Measurements from ENCODE around the gene SCMH1.

The SCMH1 gene

DNA sequence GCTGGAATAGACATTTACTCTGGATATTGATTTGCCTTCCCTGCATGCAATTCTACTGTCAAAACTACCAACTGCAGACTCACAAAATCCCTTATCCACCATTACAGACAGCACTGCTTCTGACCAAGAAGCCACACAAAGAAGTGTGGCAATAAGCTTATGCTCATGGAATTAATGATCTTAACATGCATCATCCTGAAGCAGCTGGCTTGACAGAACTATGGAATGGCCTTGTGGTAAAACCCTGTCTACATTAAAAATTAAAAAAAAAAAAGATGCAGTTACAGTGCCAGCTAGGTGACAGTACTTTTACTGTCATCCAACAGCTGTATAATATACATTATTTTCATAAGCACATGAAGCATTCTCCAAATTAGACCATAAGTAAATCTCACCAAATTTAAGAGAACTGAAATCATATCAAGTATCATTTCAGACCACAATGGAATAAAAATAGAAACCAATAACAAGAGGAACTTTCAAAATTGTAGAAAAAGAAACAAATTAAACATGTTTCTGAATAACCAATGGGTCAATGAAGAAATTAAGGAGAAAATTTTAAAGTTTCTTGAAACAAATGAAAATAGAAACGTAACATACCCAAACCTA lies 70.7 kb downstream of the SCMH1 start:
- Histone ChIP-seq H3K36me3 (ENCODE audit: insufficient read depth, low read length) (peaks cover 5% of the 10 kb centered on the region; the same call in 1 of the 2 replicates), H3K27me3 (ENCODE audit: insufficient read depth, low read length) (no peaks in the 10 kb centered on the region), H3K79me2 (ENCODE audit: insufficient read depth, low read length) (no peaks in the 10 kb centered on the region), H3K9me3 (ENCODE audit: low read length) (peaks cover 12% of the 10 kb centered on the region; the same call in 1 of the 2 replicates), H3K9ac (ENCODE audit: low read length) (no peak overlapping the region), H2AFZ (ENCODE audit: low read length) (no peak overlapping the region), H3K9me2 (ENCODE audit: low read depth, low read length) (no peaks in the 10 kb centered on the region), H4K20me1 (ENCODE audit: insufficient read depth, low read length) (no peaks in the 10 kb centered on the region), H3K27ac (ENCODE audit: low read depth, low read length, poor library complexity, severe bottlenecking) (no peak overlapping the region), H3K4me1 (ENCODE audit: insufficient read depth, low read length, severe bottlenecking) (no peaks in the 10 kb centered on the region), H3K4me2 (ENCODE audit: low read length) (no peak overlapping the region), H3F3A (ENCODE audit: insufficient read depth, low read length) (no peaks in the 10 kb centered on the region), H3K4me3 (ENCODE audit: low read depth, low read length, poor library complexity, severe bottlenecking) (no peak overlapping the region)
- no peak for TF ChIP-seq EZH2 (IDR thresholded peaks at IDR 0.05; ENCODE audit: borderline replicate concordance, low read length)
- TF ChIP-seq, protein P1, sequence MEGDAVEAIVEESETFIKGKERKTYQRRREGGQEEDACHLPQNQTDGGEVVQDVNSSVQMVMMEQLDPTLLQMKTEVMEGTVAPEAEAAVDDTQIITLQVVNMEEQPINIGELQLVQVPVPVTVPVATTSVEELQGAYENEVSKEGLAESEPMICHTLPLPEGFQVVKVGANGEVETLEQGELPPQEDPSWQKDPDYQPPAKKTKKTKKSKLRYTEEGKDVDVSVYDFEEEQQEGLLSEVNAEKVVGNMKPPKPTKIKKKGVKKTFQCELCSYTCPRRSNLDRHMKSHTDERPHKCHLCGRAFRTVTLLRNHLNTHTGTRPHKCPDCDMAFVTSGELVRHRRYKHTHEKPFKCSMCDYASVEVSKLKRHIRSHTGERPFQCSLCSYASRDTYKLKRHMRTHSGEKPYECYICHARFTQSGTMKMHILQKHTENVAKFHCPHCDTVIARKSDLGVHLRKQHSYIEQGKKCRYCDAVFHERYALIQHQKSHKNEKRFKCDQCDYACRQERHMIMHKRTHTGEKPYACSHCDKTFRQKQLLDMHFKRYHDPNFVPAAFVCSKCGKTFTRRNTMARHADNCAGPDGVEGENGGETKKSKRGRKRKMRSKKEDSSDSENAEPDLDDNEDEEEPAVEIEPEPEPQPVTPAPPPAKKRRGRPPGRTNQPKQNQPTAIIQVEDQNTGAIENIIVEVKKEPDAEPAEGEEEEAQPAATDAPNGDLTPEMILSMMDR (IDR thresholded peaks at IDR 0.05; ENCODE audit: low read length): no peak

DNA sequence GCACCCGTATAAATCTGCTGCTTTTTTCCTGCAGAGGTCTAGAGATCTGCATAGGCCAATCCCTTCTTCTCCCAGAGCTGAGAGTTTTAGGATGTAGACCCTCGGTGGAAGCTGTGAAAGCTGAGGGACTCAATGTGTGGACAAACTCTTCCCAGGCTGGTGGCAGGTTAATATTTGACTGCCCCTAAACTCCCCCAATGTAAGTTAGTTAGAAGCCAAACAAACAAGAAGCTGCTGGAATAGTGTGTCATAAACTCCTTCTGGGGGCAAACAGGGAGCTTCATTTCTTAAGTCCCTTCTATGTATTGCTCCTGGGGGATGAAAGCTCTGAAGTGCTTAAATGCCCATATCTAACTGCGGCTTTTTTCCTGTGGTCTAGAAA lies 72.3 kb downstream of the SCMH1 start:
- H3K79me2 ChIP-seq (ENCODE audit: insufficient read depth, low read length): no peaks in the 10 kb centered on the region
- H4K20me1 ChIP-seq (ENCODE audit: insufficient read depth, low read length): no peaks in the 10 kb centered on the region
- no peaks in the 10 kb centered on the region for H3K4me1 ChIP-seq (ENCODE audit: insufficient read depth, low read length, severe bottlenecking)
- no peak overlapping the region for H2AFZ ChIP-seq (ENCODE audit: low read length)
- no peak overlapping the region for H3K9ac ChIP-seq (ENCODE audit: low read length)
- no peak overlapping the region for H3K4me3 ChIP-seq (ENCODE audit: low read depth, low read length, poor library complexity, severe bottlenecking)
- no peaks in the 10 kb centered on the region for H3K27me3 ChIP-seq (ENCODE audit: insufficient read depth, low read length)
- no peak overlapping the region for H3K4me2 ChIP-seq (ENCODE audit: low read length)
- H3K9me3 ChIP-seq (ENCODE audit: low read length): peaks cover 12% of the 10 kb centered on the region; the same call in 1 of the 2 replicates
- peaks cover 5% of the 10 kb centered on the region; the same call in 1 of the 2 replicates for H3K36me3 ChIP-seq (ENCODE audit: insufficient read depth, low read length)
- no peaks in the 10 kb centered on the region for H3K9me2 ChIP-seq (ENCODE audit: low read depth, low read length)
- H3F3A ChIP-seq (ENCODE audit: insufficient read depth, low read length): no peaks in the 10 kb centered on the region
- TF ChIP-seq, protein P1 (IDR thresholded peaks at IDR 0.05; ENCODE audit: low read length): no peak
- no peak for TF ChIP-seq EZH2 (IDR thresholded peaks at IDR 0.05; ENCODE audit: borderline replicate concordance, low read length)
- no peak overlapping the region for H3K27ac ChIP-seq (ENCODE audit: low read depth, low read length, poor library complexity, severe bottlenecking)

- Histone ChIP-seq H3K4me2 (ENCODE audit: low read length) (no peak overlapping the region), H3K36me3 (ENCODE audit: insufficient read depth, low read length) (peaks cover 5% of the 10 kb centered on the region; the same call in 1 of the 2 replicates), H3K79me2 (ENCODE audit: insufficient read depth, low read length) (no peaks in the 10 kb centered on the region), H2AFZ (ENCODE audit: low read length) (no peak overlapping the region), H3K4me1 (ENCODE audit: insufficient read depth, low read length, severe bottlenecking) (no peaks in the 10 kb centered on the region), H3K9me2 (ENCODE audit: low read depth, low read length) (no peaks in the 10 kb centered on the region), H3F3A (ENCODE audit: insufficient read depth, low read length) (no peaks in the 10 kb centered on the region), H4K20me1 (ENCODE audit: insufficient read depth, low read length) (no peaks in the 10 kb centered on the region), H3K27ac (ENCODE audit: low read depth, low read length, poor library complexity, severe bottlenecking) (no peak overlapping the region), H3K27me3 (ENCODE audit: insufficient read depth, low read length) (no peaks in the 10 kb centered on the region), H3K9me3 (ENCODE audit: low read length) (peaks cover 12% of the 10 kb centered on the region; the same call in 1 of the 2 replicates), H3K9ac (ENCODE audit: low read length) (no peak overlapping the region), H3K4me3 (ENCODE audit: low read depth, low read length, poor library complexity, severe bottlenecking) (no peak overlapping the region)
- TF ChIP-seq EZH2 (IDR thresholded peaks at IDR 0.05; ENCODE audit: borderline replicate concordance, low read length): no peak
- TF ChIP-seq, protein P1 (IDR thresholded peaks at IDR 0.05; ENCODE audit: low read length): no peak
These were observed 72.9 kb downstream of the SCMH1 start for GRCh38 chr1:41169066-41169798.
